SKM-1 treated with dmso at 0.1 percent for 144 hours (cell line): ENCODE measurements around the gene CCDC15.
A peak's percentile ranks its signal among the peaks of the same experiment; 100 is the strongest.
"Not testable (repeated sequence)": the region's sequence is repeated elsewhere in the genome, so short reads cannot be mapped to it uniquely, and the experiment has no call there.

Experiments
- DNase-seq: peaks from one replicate; lab custom pipeline; 2025; ENCODE audit not compliant: unreplicated experiment; lab: John Stamatoyannopoulos, UW

Gene CCDC15

GRCh38 chr11:124988063-124988462 is 34.1 kb downstream of the CCDC15 start:
- DNase-seq, result no peak

- no peak for DNase-seq
Measured at GRCh38 chr11:125001079-125001778, 47.2 kb downstream of the CCDC15 start.

- no peak for DNase-seq
Measured at GRCh38 chr11:125001849-125002248, 47.8 kb downstream of the CCDC15 start.

GRCh38 chr11:125005491-125005890 is 51.5 kb downstream of the CCDC15 start:
- no peak for DNase-seq

DNA sequence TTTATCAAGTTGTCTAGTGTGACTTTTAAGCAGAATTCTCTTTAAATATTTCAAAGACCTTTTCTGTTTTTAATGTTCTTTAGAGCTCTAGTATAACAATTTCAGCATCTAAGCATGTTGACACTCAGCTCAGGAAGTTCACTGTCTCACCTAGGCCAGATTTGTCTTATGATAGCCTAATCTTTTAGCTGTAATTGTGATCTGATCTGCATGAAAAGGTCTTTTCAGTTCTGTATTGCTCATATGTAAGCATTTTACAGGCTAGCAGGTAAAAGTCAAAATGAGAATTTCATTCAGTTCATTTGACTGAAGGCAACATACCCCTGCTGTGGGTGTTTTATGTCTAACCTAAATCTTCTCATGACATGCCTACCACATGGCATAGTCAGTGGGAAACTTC is 62.4 kb downstream of the CCDC15 start:
- DNase-seq, result no peak

DNA sequence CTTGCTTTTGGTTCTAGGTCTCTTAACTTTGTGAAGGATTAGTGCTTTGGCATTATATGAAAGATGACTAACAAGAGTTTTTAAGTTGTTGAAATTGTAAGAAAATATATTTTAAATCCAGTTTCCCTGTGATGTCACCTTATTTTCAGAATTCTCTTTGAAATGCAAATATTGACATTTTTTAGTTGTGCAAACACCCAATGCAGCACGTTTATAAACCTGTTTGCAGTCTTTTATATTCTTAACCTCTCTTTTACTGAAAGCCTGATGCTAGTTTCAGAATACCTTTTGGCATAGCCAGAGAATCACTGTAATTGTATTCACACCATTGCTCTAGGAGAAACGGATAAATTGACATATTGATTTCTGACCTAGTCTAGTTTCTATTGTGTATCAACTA is 66.3 kb downstream of the CCDC15 start:
- no peak for DNase-seq

GRCh38 chr11:125022551-125022950 is 68.5 kb downstream of the CCDC15 start:
- DNase-seq, result no peak

- no peak for DNase-seq
Measured at GRCh38 chr11:125025968-125026367, 72.0 kb downstream of the CCDC15 start.

DNA sequence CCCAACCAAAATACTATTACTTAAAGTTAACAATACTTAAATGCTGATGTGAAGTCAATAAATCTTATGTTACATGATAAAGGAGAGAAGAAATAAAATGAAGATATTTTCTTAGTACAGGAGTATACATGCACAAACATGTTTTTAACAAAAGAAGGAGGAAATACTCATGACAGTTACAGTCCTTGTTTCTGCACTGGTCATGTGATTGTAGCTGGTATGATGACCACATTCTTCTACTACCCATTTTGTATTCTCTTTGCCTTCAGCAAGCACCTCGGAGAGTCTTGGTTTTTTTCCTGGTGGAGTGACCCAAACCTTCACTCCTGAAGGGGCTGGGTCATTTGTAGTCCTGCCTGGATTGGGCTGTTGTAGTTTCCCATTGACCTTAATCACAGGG is 75.4 kb downstream of the CCDC15 start:
- not testable (repeated sequence) for DNase-seq

DNA sequence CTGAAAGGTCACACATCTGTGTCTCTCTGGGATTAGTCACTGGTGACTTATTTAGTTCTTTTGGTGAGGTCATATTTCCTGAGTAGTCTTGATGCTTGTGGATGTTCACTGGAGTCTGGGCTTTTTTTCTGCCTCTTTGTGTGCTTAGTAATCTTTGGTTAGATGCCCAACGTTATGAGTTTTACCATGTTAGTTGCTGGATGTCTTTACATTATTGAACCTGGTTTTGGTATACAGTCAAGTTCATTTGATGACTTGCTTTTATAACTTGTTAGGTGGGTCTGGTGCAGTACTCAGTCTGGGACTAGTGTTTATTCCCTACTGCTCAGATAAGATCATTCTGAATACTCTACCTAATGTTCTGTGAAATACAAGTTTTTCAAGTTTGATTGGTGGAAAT is 82.9 kb downstream of the CCDC15 start:
- no peak for DNase-seq

DNA sequence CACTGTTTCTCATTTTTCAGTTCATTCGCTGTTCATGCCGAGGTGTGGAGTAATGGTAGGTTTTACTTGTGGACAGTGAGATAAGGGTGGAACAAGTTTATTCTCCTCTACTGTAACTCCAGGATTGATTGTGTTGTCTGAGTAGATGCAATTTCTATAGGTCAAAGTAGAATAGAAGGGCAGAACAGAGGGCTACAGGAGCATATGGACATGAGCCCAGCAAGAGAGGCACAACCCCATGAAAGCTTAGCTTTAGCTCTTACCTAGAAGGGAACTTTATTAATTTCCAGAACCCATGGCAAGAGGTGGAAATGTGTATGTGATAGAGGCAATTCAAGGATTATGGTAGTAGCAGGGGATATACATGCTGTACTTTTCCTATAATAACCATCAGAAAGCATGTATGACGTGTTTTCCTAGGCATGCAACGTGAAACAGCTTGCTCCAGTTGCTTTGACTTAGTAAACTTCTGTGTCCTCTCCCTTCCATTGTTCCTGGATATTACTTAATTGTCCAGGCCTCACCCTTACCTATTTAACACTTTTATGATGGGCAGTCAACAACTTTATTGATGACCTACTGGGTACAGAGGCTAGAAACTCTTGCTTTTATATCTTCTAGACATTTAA is 95.3 kb downstream of the CCDC15 start:
- no peak for DNase-seq

DNA sequence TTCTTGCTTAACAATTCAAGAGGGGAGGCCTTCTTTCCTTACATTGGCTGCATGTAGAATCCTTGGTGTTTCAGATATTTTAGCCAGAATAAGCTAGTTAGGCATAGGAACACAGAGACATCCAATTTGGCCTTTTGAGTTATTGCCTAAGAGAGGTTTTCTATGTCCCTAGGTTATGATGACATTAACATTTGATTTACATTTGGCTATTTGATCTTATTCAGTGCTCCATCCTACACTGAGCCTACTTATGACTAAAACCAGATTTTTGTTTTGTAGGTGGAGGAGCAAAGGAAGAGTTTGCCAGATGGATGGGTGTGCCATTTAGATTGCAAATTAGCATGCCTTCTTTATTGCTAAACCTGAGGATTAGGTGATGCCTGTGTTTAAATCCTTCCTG is 98.0 kb downstream of the CCDC15 start:
- DNase-seq, result no peak

- DNase-seq, result no peak
Measured at GRCh38 chr11:125053167-125053566, 99.2 kb downstream of the CCDC15 start.

DNA sequence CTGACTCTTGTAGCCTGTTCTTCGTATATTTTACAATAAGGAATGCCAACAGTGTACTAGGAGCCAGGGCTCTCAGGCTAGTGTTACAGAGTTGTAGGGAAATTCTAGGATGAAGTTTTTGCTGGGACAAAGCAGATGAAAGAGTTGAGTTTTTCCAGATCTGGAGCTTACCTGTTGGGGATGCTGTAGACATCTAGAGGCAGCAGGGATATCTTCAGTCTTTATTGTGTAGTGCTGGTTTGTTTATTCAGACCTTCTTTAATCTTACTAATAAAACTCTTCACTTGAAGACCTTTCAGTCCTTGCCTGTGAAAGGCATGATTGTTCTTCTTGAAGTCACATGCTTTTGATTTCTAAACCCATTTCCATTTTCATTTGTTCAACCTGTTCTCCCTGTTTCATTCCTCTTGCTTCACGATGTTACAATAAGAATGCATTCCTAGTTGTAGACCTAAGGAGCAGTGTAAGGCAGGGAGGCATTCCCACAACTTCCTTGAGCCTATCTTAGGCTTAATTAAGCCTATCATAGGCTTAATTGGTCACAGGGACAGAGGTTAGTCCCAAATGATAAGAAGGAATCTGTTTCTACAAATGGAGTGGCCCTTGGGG is 101.2 kb downstream of the CCDC15 start:
- no peak for DNase-seq

DNA sequence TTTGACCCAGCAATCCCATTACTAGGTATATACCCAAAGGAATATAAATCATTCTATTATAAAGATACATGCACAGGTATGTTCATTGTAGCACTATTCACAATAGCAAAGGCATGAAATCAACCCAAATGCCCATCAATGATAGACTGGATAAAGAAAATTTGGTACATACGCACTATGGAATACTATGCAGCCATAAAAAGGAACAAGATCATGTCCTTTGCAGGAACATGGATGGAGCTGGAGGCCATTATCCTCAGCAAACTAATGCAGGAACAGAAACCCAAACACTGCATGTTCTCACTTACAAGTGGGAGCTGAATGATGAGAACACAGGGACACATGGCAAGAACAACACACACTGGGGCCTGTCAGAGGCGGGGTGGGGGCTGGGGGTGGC is 102.1 kb downstream of the CCDC15 start:
- DNase-seq, result not testable (repeated sequence)

- DNase-seq, result no peak
Measured at GRCh38 chr11:125056931-125057692, 103.1 kb downstream of the CCDC15 start.

DNA sequence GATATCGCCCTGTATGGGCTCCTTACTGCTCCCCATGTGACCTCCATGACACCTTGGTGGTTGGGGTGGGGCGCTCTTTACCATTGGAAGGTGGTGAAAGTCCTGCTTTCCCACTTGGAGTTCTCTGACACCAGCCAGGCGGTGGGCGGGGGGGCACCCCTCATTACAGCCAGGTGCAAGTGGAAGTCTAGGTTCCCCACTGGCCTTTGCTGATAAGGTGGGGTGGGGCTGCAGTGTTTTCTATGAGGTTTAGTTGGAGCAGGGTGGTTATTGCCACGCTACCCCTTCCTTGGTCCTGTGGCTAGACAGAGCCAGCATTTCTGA is 103.7 kb downstream of the CCDC15 start:
- no peak for DNase-seq

DNA sequence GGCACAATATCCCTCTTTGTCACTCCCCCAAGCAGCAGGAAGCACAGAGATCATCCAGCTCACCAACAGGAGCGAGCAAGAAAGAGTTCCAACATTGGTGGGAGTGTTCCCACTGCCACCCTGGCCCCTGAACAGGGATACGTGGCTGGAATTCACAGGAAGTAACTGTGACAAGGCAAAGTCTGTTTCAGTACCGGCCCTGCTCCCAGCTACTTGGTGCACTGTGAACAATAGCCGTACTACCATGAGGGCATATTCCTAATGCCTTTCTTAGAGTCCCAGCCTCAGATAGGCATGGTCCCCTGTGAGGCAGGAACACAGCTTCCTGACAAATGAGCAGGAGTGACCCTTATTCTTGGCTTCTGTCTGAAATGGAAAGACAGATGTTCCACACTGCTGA is 107.3 kb downstream of the CCDC15 start:
- DNase-seq, result no peak

GRCh38 chr11:125062218-125062930 is 108.4 kb downstream of the CCDC15 start:
- no peak for DNase-seq

- peak; percentile 55 for DNase-seq
Measured at GRCh38 chr11:125062931-125063428, 109.0 kb downstream of the CCDC15 start, which contains the start of gene SLC37A2. SLC37A2 (plus strand) TSS chr11:125063305; CDS start chr11:125063368, 63 bp downstream.
